ENCODE data around the gene WIZ.
A peak's percentile ranks its signal among the peaks of the same experiment; 100 is the strongest.

WIZ gene

DNA sequence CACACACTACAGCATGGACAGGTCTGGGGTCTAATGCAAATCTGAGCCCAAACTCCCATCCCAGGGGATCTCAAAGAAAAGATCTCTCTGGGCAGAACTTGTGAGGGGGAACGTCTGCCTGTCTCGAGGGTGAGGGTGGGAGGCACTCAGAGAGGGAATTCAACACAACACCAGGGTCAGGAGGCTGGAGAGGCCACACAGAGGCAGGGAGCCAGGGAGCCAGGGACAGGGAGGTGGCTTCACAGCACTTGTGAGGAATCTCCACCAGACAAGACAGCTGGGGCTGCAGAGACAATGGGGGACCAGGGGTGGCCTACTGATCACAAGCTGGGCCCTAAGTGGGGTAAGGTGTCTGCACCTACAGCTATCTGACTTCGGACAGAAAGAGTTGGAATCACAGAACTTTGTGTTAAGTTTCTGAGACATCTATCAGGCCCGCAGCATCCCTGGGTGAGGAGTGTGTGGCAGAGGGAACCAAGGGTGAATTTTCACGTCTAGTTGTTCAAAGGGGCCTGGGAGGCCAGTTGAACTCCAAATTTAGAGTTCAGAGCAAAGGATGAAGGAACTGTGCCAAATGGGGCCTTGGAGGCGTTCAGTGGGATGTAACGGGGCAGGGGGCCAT, 18.2 kb downstream of the WIZ start:
- WGBS = 26% methylated on average over 7 of the region's 7 CpGs
- no peak overlapping the region for H2BK15ac ChIP-seq (ENCODE audit: low read depth, poor library complexity, severe bottlenecking)

DNA sequence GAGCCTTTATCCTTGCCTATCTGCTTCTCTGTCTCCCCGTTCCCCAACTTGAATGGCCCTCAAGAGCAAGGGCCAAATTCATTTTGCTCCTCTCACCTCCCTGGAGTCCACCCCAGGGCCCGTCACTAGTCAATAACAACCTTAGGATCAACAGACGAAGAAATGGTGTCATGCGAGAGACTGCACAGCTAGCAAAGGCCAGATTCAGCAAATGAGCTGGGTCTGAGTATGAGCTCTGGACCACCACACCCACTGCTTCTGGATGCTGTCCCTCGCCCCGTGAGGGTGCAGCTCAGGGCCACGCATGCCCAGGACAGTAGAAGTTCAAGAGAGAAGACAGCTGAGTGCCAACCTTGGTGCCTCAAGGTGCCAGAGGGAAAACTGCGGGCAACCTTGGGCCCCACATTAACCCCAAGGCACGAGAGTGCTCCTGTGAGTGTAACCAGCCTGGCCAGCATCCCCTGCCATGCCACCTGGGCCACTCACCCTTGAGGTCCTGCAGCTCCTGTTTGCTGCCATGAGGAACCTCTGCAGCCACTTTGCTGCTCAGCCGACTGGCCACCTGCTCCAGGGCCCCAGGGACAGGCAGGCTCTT, 19.1 kb downstream of the WIZ start:
- Histone ChIP-seq H3K27ac (ENCODE audit: low read length, poor library complexity, severe bottlenecking) (no peak overlapping the region), H2AFZ (ENCODE audit: low read depth, low read length) (no peak overlapping the region), H3K18ac (ENCODE audit: low read depth in 1 of 2, low read length in 2 of 2) (no peak overlapping the region), H4K8ac (ENCODE audit: low read length) (no peak overlapping the region), H3K4me2 (ENCODE audit: low read length, poor library complexity, severe bottlenecking) (no peak overlapping the region), H3K9me3 (ENCODE audit: control insufficient read depth, low read length) (no peaks in the 10 kb centered on the region), H2AK5ac (ENCODE audit: low read length, severe bottlenecking) (no peak overlapping the region), H2BK5ac (ENCODE audit: low read depth, low read length, poor library complexity, severe bottlenecking) (no peak overlapping the region), H3K4me1 (ENCODE audit: control insufficient read depth, insufficient read depth, low read depth, low read length) (peaks cover 23% of the 10 kb centered on the region), H3K36me3 (ENCODE audit: control insufficient read depth in 1 of 2, insufficient read depth in 2 of 2, low read depth in 1 of 2, low read length in 2 of 2) (peaks cover 26 to 53% of the 10 kb centered on the region in 2 experiments), H3K27me3 (ENCODE audit: control insufficient read depth in 1 of 2, insufficient read depth in 1 of 2, low read length in 2 of 2) (no peaks in the 10 kb centered on the region), H3K23ac (ENCODE audit: low read length in 2 of 2) (peak overlapping the region in 1 of 2 experiments; percentile 74), H2BK15ac (ENCODE audit: low read depth, poor library complexity, severe bottlenecking) (no peak overlapping the region), H3K4ac (ENCODE audit: low read depth in 1 of 2, low read length in 2 of 2) (no peak overlapping the region), H3K79me1 (replicated peaks; ENCODE audit: low read length, poor library complexity, severe bottlenecking) (peaks cover 27% of the 10 kb centered on the region), H4K91ac (ENCODE audit: low read length) (no peak overlapping the region), H3K4me3 (ENCODE audit: insufficient read depth in 1 of 2, low read depth in 1 of 2, low read length in 2 of 2) (peak overlapping the region in 1 of 2 experiments; percentile 84), H2BK12ac (ENCODE audit: low read length in 2 of 2) (peak overlapping the region in 1 of 2 experiments; percentile 6), H3K14ac (ENCODE audit: low read length in 2 of 2) (no peak overlapping the region), H3K9ac (ENCODE audit: low read length) (peak overlapping the region; percentile 92), H2BK120ac (ENCODE audit: low read depth, low read length) (no peak overlapping the region)
- WGBS = 93% methylated on average over 10 of the region's 10 CpGs
- DNase-seq = no peak

More for the DNA sequence above, 18.2 kb downstream of the WIZ start:
- Histone ChIP-seq H2AK5ac (ENCODE audit: low read length, severe bottlenecking) (no peak overlapping the region), H3K14ac (ENCODE audit: low read length in 2 of 2) (no peak overlapping the region), H3K4me2 (ENCODE audit: low read length, poor library complexity, severe bottlenecking) (peak overlapping the region; percentile 95), H3K18ac (ENCODE audit: low read depth in 1 of 2, low read length in 2 of 2) (peak overlapping the region in 1 of 2 experiments; percentile 44), H3K4ac (ENCODE audit: low read depth in 1 of 2, low read length in 2 of 2) (peak overlapping the region; percentile 13 to 54), H4K91ac (ENCODE audit: low read length) (no peak overlapping the region), H3K9ac (ENCODE audit: low read length) (peak overlapping the region; percentile 92), H2AFZ (ENCODE audit: low read depth, low read length) (no peak overlapping the region), H3K23ac (ENCODE audit: low read length in 2 of 2) (peak overlapping the region in 1 of 2 experiments; percentile 3), H2BK12ac (ENCODE audit: low read length in 2 of 2) (no peak overlapping the region), H4K8ac (ENCODE audit: low read length) (no peak overlapping the region), H3K27ac (ENCODE audit: low read length, poor library complexity, severe bottlenecking) (no peak overlapping the region), H3K27me3 (ENCODE audit: control insufficient read depth in 1 of 2, insufficient read depth in 1 of 2, low read length in 2 of 2) (no peaks in the 10 kb centered on the region), H2BK5ac (ENCODE audit: low read depth, low read length, poor library complexity, severe bottlenecking) (no peak overlapping the region), H3K9me3 (ENCODE audit: control insufficient read depth, low read length) (no peaks in the 10 kb centered on the region), H3K4me1 (ENCODE audit: control insufficient read depth, insufficient read depth, low read depth, low read length) (peaks cover 23% of the 10 kb centered on the region), H2BK120ac (ENCODE audit: low read depth, low read length) (no peak overlapping the region), H3K36me3 (ENCODE audit: control insufficient read depth in 1 of 2, insufficient read depth in 2 of 2, low read depth in 1 of 2, low read length in 2 of 2) (peaks cover 19 to 45% of the 10 kb centered on the region in 2 experiments), H3K79me1 (replicated peaks; ENCODE audit: low read length, poor library complexity, severe bottlenecking) (peaks cover 22% of the 10 kb centered on the region), H3K4me3 (ENCODE audit: insufficient read depth in 1 of 2, low read depth in 1 of 2, low read length in 2 of 2) (peak overlapping the region; percentile 82 to 84)
- no peak for DNase-seq

DNA sequence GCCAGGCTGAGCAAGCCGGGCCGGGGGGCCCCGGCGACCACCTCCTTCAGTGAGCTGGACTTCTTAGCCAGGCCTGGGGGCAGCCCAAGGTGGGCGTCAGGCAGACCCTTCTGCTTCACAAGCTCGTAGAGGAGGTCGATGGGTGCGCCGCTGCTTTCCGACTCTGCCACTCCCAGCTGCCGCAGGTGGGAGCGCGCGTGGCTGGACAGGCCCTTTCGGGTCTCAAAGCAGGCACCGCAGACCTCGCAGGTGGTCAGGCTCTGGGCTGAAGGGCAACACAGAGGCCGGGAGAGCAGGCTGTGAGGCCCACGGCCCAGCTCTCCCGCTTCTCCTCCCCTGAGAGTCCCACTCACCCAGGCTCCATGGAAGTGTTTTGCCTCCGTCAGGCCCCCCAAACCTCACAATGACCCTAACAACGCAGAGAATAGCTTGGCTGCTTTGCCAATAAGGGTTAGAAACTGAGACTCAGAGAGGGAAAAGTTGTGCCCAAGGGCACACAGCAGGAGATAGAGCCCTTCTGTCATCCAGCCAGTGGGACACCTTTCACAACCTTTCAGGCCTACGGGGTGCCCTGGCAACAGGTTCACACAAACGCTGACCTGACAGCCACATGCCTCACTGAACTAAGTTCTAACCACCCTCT, 19.8 kb downstream of the WIZ start:
- H2AK5ac ChIP-seq (ENCODE audit: low read length, severe bottlenecking) = no peak overlapping the region
- no peak overlapping the region for H3K18ac ChIP-seq (ENCODE audit: low read depth in 1 of 2, low read length in 2 of 2)
- H3K27ac ChIP-seq (ENCODE audit: low read length, poor library complexity, severe bottlenecking) = no peak overlapping the region
- no peak overlapping the region for H2BK5ac ChIP-seq (ENCODE audit: low read depth, low read length, poor library complexity, severe bottlenecking)
- H4K8ac ChIP-seq (ENCODE audit: low read length) = no peak overlapping the region
- no peak overlapping the region for H3K4me2 ChIP-seq (ENCODE audit: low read length, poor library complexity, severe bottlenecking)
- peak overlapping the region in 1 of 2 experiments; percentile 84 for H3K4me3 ChIP-seq (ENCODE audit: insufficient read depth in 1 of 2, low read depth in 1 of 2, low read length in 2 of 2)
- peak overlapping the region in 1 of 2 experiments; percentile 6 for H2BK12ac ChIP-seq (ENCODE audit: low read length in 2 of 2)
- H3K4me1 ChIP-seq (ENCODE audit: control insufficient read depth, insufficient read depth, low read depth, low read length) = peaks cover 23% of the 10 kb centered on the region
- no peak overlapping the region for H2AFZ ChIP-seq (ENCODE audit: low read depth, low read length)
- H3K14ac ChIP-seq (ENCODE audit: low read length in 2 of 2) = no peak overlapping the region
- no peaks in the 10 kb centered on the region for H3K27me3 ChIP-seq (ENCODE audit: control insufficient read depth in 1 of 2, insufficient read depth in 1 of 2, low read length in 2 of 2)
- DNase-seq = no peak
- no peak overlapping the region for H2BK120ac ChIP-seq (ENCODE audit: low read depth, low read length)
- H3K9me3 ChIP-seq (ENCODE audit: control insufficient read depth, low read length) = no peaks in the 10 kb centered on the region
- H3K23ac ChIP-seq (ENCODE audit: low read length in 2 of 2) = no peak overlapping the region
- H3K9ac ChIP-seq (ENCODE audit: low read length) = peak overlapping the region; percentile 92
- no peak overlapping the region for H3K4ac ChIP-seq (ENCODE audit: low read depth in 1 of 2, low read length in 2 of 2)
- no peak overlapping the region for H4K91ac ChIP-seq (ENCODE audit: low read length)
- no peak overlapping the region for H2BK15ac ChIP-seq (ENCODE audit: low read depth, poor library complexity, severe bottlenecking)
- H3K79me1 ChIP-seq (replicated peaks; ENCODE audit: low read length, poor library complexity, severe bottlenecking) = peaks cover 33% of the 10 kb centered on the region
- WGBS = 93% methylated on average over 24 of the region's 24 CpGs
- peaks cover 31 to 60% of the 10 kb centered on the region in 2 experiments for H3K36me3 ChIP-seq (ENCODE audit: control insufficient read depth in 1 of 2, insufficient read depth in 2 of 2, low read depth in 1 of 2, low read length in 2 of 2)
